Measurements from ENCODE around the gene PFAS. TPM values are rescaled to one million over a fixed set of nuclear protein-coding genes. Genes with fewer than 3 reads are reported as not detected.

Gene PFAS
- total RNA-seq, 1 donor from 2014 or later = 22.8 TPM

DNA sequence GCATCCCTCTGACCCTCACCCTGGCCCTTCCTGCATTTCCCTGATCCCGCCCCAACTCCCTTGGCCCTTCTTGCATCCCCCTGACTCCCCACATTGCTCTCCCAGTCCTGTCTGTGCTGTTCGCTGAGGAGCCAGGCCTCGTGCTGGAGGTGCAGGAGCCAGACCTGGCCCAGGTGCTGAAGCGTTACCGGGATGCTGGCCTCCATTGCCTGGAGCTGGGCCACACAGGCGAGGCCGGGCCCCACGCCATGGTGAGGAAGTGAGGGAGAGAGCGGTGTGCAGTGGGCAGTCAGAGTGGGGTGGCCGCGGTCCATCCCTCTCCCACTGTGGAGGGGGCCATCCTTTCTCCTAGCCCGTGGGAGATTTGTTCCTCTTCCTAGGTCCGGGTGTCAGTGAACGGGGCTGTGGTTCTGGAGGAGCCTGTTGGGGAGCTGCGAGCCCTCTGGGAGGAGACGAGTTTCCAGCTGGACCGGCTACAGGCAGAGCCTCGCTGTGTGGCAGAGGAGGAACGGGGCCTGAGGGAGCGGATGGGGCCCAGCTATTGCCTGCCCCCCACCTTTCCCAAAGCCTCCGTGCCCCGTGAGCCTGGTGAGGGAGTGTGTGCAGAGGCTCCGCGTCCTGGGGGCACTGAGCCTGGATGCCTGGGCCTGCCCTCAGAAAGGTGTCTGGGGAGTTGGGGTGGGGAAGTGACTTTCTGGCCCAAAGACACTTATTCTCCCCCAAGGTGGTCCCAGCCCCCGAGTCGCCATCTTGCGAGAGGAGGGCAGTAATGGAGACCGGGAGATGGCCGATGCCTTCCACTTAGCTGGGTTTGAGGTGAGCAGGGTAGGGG lies 17.8 kb downstream of the PFAS start:
- FAIRE-seq (no peak), DNase-seq (ENCODE audit: low spot score in 2 of 2) (no peak)

DNA sequence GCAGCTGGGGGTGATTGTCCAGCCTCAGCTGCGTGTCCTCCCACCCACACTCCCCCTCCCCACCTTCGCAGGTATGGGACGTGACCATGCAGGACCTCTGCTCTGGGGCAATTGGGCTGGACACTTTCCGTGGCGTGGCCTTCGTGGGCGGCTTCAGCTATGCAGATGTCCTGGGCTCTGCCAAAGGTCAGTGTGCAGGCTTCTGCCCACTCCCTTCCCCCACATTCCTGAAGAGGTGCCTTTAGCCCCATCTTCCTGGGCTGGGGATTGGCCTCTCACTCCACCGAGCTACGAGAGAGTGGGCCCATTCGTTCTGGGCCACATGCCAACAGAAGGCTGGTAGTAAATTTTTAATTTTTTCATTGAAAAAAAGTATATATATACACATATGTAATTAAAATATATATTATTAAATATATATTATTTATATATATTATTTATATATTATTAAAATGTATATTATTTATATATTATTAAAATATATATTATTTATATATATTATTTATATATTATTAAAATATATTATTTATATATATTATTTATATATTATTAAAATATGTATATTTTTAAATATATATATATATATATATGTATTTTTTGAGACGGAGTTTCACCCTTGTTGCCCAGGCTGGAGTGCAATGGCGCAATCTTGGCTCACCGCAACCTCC lies 18.5 kb downstream of the PFAS start:
- FAIRE-seq (peak; percentile 89), DNase-seq (ENCODE audit: low spot score in 2 of 2) (no peak)

- DNase-seq (ENCODE audit: low spot score in 2 of 2) (no peak), FAIRE-seq (no peak)
Observed at GRCh38 chr17:8268550-8269298, 19.6 kb downstream of the PFAS start.

DNA sequence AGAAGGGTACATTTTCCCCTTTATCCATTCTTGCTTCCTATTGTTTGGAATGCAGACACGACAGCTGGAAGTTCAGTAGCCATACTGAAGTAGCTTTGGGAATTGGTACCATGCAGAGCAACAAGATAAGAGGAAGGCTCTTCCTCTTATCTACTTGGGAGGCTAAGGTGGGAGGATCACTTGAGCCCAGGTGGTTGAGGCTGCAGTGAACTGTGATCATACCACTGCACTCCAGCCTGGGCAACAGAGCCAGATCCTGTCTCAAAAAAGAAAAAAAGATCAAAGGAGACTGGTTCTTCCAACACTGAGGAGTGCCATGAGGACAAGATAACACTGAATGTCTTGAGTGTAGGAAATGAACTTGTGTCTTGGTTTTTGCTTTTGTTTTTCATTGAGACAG lies 23.3 kb downstream of the PFAS start:
- DNase-seq (ENCODE audit: low spot score in 2 of 2) (no peak), FAIRE-seq (no peak)

DNA sequence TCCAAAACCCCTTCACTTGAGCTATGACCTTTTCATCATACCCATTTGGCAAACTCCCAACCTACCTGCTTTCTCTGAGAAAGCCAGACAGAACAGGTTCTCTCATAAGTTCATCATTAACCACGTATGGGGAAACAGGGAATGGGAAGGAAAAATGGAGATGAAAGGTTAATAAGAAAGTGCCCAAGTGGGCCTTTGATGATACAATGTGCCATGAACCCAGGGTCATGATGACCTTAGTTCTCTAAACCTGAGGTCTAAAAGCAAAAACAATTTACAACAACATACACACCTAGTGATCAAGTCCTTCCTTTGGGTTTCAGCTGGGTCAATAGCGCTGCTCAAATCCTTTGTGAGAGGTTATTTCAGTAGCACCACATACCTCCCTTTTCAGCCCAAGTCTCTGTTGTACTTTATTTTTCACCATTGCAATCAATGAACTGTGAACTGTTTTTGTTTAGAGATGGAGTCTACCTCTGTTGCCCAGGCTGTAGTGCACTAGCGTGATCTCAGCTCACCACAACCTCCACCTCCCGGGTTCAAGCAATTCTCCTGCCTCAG lies 24.9 kb downstream of the PFAS start:
- DNase-seq (ENCODE audit: low spot score in 2 of 2) (no peak), FAIRE-seq (no peak)

GRCh38 chr17:8274816-8275215 lies 25.7 kb downstream of the PFAS start:
- FAIRE-seq (no peak), DNase-seq (ENCODE audit: low spot score in 2 of 2) (no peak)

GRCh38 chr17:8275421-8276290 lies 26.6 kb downstream of the PFAS start:
- FAIRE-seq = no peak

DNA sequence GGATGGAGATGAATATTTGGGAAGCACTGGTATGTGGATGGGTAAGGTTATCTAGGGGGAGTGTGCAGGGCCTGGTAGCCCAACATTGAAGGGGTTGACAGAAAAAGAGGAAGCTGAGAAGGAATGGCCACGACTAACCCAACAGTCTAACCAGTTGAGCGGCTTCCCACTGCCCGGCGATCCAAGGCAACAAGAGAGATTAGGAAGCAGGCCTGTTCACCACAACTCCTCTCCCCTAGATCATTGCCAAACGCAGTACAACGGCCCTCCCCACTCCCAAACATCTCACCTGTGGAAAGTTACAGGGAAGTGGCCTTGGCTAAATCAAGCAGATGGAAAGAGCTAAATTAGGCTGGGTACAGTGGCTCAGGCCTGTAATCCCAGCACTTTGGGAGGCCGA lies 28.2 kb downstream of the PFAS start:
- DNase-seq (ENCODE audit: low spot score in 2 of 2) = no peak
- no peak for FAIRE-seq

More at GRCh38 chr17:8275421-8276290, 26.6 kb downstream of the PFAS start:
- DNase-seq (ENCODE audit: low spot score in 2 of 2) = no peak

DNA sequence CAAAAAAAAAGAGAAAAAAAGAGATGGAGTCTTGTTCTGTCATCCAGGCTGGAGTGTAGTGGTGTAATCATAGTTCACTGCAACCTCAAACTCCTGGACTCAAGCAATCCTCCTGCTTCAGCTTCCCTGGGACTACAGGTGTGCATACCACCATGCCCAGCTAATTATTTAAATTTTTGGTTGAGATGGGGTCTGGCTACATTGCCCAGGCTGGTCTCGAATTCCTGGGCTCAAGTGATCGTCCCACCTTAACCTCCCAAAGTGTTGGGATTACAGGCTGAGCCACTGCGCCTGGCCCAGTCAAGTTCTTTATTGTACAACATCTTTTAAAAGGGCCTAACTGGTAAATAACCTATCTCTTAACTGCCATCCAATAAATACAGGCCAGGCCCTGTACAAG lies 33.3 kb downstream of the PFAS start:
- no peak for FAIRE-seq
- DNase-seq (ENCODE audit: low spot score in 2 of 2) = no peak

DNA sequence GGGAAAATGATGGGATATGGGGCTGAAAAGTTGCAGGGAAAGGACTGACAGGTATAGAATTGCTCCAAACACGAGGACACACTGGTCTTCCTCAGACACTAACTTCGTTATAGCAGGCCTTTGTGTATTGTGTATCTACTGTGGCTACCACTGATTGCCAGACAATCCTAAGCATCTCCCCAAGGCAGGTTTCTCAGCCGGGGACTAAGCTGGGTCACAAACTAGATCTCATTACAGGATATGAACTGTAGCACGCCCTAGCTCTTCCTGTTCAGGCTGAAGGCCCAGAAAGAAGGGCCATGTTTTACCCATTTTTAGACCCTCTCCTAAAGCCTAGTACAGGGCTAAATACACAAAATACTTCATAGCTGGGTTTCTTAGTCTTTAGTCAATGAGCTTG lies 34.3 kb downstream of the PFAS start:
- no peak for DNase-seq (ENCODE audit: low spot score in 2 of 2)
- no peak for FAIRE-seq

DNA sequence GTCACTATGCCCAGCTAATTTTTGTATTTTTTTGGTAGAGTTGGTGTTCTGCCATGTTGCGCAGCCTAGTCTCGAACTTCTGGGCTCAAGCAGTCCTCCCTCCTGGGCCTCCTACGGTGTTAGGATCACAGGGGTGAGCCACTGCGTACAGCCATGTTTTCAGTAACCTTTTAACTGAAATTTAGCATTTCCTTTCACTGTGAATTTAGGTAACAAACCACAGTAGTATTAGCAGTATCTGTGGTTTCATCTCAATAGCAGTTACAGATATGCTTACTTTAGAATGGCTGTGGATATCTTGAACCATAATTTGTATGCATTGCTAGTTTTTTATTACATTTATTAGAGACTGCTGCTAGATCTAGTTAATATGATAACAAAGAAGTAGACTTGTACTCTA lies 35.0 kb downstream of the PFAS start:
- no peak for FAIRE-seq
- no peak for DNase-seq (ENCODE audit: low spot score in 2 of 2)

GRCh38 chr17:8285270-8286181 lies 36.4 kb downstream of the PFAS start:
- no peak for FAIRE-seq
- DNase-seq (ENCODE audit: low spot score in 2 of 2) = no peak

- FAIRE-seq (no peak), DNase-seq (ENCODE audit: low spot score in 2 of 2) (no peak)
Observed at GRCh38 chr17:8287651-8288335, 38.7 kb downstream of the PFAS start.

- FAIRE-seq = no peak
- peak; percentile 92 to 97 for DNase-seq (ENCODE audit: low spot score in 2 of 2)
Observed at GRCh38 chr17:8288336-8289102, 39.4 kb downstream of the PFAS start, which contains the start of gene RANGRF. Gene RANGRF, plus strand, starts transcription at chr17:8288670. Its CDS starts 119 bp downstream, at chr17:8288789.

DNA sequence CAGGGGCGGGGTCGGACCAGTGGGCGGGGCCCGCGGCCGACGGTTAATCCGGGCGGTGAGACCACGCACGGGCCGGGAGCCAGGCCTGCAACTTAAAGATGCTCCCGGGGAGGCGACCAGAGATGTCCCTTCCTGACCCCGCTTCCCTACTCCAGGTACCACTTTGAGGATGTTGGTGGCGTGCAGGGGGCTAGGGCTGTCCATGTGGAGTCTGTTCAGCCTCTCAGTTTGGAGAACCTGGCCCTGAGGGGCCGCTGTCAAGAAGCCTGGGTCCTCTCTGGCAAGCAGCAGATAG lies 40.0 kb downstream of the PFAS start:
- FAIRE-seq = no peak
- DNase-seq (ENCODE audit: low spot score in 2 of 2) = peak in 1 of 2 donors; percentile 77

GRCh38 chr17:8290043-8290442 lies 41.0 kb downstream of the PFAS start:
- FAIRE-seq (no peak), DNase-seq (ENCODE audit: low spot score in 2 of 2) (no peak)

GRCh38 chr17:8292639-8293395 lies 43.7 kb downstream of the PFAS start:
- no peak for DNase-seq (ENCODE audit: low spot score in 2 of 2)
- FAIRE-seq = no peak
